ENCODE measurements around the gene NCSTN. TPM values are rescaled to one million over a fixed set of nuclear protein-coding genes. Genes with fewer than 3 reads are reported as not detected.

Gene NCSTN
- polyA plus RNA-seq, 1 donor (not counting 4 experiments of a cell fraction or from before 2014, with no cell fraction given): 111 TPM

DNA sequence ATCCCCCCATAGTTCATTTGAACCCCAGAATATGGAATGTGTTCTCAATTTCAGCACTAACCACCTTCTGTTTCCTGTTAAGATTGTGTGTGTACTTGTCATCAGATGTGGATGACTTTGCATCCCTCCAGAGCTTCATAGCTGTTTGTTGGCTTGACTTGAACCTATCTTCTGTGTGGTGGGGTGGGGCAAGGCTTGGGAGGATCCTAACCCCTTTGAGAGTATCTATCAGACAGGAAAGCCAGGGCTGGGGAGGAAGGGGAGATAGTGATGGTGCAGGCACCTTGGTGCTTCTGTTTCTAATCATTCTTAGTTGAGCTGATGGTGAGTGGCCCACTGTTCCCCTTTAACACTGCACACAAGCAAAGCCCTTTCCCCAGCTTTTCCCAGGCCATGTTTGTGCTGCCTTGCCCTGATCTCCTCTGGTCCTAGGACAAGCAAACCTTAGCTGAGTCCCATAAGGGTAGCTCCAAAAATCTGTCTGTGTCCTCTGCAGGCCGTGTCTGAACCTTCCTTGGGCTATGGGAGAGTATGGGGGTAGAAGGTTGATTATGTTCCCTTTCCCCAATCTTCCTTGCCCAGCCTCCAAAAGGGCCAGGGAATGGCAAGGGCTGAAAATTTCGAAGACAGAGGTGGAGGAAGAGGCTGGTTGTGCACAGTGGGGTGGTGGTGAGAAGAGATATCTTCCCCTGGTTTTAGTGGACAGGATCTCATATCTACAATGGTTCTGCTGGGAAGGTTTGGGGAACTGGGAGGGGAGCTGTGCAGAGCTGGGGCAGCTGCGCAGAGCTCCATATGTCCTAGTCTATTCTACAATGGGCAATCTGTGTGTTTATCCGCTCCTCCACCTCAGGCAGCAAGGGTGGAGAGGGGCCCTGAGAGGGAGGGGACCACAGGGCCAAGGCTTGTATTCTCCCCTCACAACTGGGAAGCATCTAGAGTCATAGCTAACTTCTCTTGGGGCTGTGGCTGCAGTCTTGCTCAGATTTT lies 25.0 kb downstream of the NCSTN start:
- H4K20me1 ChIP-seq (ENCODE audit: control insufficient read depth, extremely low read depth, insufficient read depth, low read length): no peaks in the 10 kb centered on the region
- no peaks in the 10 kb centered on the region for H3K27me3 ChIP-seq (ENCODE audit: control insufficient read depth, extremely low read depth, insufficient read depth, low read length)
- no peak overlapping the region for H2AFZ ChIP-seq (ENCODE audit: control insufficient read depth, low read length)
- H3K4me2 ChIP-seq (ENCODE audit: control insufficient read depth, extremely low read depth, insufficient read depth, low read depth, low read length): no peak overlapping the region
- H3K4me3 ChIP-seq (ENCODE audit: control insufficient read depth in 2 of 3, extremely low read depth in 1 of 3, insufficient read depth in 2 of 3, low read depth in 1 of 3, low read length in 3 of 3): no peak overlapping the region
- TF ChIP-seq EZH2 (IDR thresholded peaks at IDR 0.05; ENCODE audit: low read length): no peak
- TF ChIP-seq, protein P1, sequence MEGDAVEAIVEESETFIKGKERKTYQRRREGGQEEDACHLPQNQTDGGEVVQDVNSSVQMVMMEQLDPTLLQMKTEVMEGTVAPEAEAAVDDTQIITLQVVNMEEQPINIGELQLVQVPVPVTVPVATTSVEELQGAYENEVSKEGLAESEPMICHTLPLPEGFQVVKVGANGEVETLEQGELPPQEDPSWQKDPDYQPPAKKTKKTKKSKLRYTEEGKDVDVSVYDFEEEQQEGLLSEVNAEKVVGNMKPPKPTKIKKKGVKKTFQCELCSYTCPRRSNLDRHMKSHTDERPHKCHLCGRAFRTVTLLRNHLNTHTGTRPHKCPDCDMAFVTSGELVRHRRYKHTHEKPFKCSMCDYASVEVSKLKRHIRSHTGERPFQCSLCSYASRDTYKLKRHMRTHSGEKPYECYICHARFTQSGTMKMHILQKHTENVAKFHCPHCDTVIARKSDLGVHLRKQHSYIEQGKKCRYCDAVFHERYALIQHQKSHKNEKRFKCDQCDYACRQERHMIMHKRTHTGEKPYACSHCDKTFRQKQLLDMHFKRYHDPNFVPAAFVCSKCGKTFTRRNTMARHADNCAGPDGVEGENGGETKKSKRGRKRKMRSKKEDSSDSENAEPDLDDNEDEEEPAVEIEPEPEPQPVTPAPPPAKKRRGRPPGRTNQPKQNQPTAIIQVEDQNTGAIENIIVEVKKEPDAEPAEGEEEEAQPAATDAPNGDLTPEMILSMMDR (optimal IDR thresholded peaks at IDR 0.05 in 1 of 3, IDR thresholded peaks at IDR 0.05 in 1 of 3, conservative IDR thresholded peaks at IDR 0.05 in 1 of 3; ENCODE audit: extremely low read depth in 1 of 3, insufficient read depth in 2 of 3, low read length in 3 of 3): no peak
- DNase-seq (ENCODE audit: low read depth, low spot score) (no peak), FAIRE-seq (no peak)
- no peaks in the 10 kb centered on the region for H3K36me3 ChIP-seq (ENCODE audit: control insufficient read depth in 2 of 2, extremely low read depth in 1 of 2, insufficient read depth in 2 of 2, low read length in 2 of 2)
- no peaks in the 10 kb centered on the region for H3K9me1 ChIP-seq (ENCODE audit: control insufficient read depth, extremely low read depth, insufficient read depth, low read length)
- H3K79me2 ChIP-seq (ENCODE audit: control insufficient read depth, insufficient read depth, low read length): no peaks in the 10 kb centered on the region
- H3K27ac ChIP-seq (ENCODE audit: control insufficient read depth, insufficient read depth, low read length): no peak overlapping the region
- H3K9ac ChIP-seq (ENCODE audit: control insufficient read depth, extremely low read depth, insufficient read depth, low read length): no peak overlapping the region
- dilution Hi-C loops (cut with MboI; ENCODE audit: extremely low pct_ligation_motif_present, low sequenced_read_pairs): no loop called here
- no peaks in the 10 kb centered on the region for H3K4me1 ChIP-seq (ENCODE audit: control insufficient read depth, extremely low read depth, insufficient read depth, low read length)
- no peaks in the 10 kb centered on the region for H3K9me3 ChIP-seq (ENCODE audit: control insufficient read depth, low read depth, low read length)

DNA sequence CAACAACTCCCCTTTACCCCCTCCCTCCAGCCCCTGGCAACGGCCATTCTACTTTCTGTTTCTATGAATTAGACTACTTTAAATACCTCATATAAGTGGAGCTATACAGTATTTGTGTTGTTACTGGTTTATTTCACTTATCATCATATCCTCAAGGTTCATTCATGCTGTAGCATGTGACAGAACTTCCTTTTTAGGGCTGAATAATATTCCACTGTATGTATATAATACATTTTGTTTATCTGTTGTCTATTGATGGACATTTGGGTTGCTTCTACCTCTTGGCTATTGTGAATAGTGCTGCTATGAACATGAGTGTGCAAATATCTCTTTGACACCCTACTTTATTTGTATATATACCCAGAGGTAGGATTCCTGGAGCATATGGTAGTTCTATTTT lies 25.9 kb downstream of the NCSTN start:
- Histone ChIP-seq H3K4me3 (ENCODE audit: control insufficient read depth in 2 of 3, extremely low read depth in 1 of 3, insufficient read depth in 2 of 3, low read depth in 1 of 3, low read length in 3 of 3) (no peak overlapping the region), H3K9me1 (ENCODE audit: control insufficient read depth, extremely low read depth, insufficient read depth, low read length) (no peaks in the 10 kb centered on the region), H3K4me2 (ENCODE audit: control insufficient read depth, extremely low read depth, insufficient read depth, low read depth, low read length) (no peak overlapping the region), H3K9me3 (ENCODE audit: control insufficient read depth, low read depth, low read length) (no peaks in the 10 kb centered on the region), H3K79me2 (ENCODE audit: control insufficient read depth, insufficient read depth, low read length) (no peaks in the 10 kb centered on the region), H3K36me3 (ENCODE audit: control insufficient read depth in 2 of 2, extremely low read depth in 1 of 2, insufficient read depth in 2 of 2, low read length in 2 of 2) (no peaks in the 10 kb centered on the region), H4K20me1 (ENCODE audit: control insufficient read depth, extremely low read depth, insufficient read depth, low read length) (no peaks in the 10 kb centered on the region), H2AFZ (ENCODE audit: control insufficient read depth, low read length) (no peak overlapping the region), H3K9ac (ENCODE audit: control insufficient read depth, extremely low read depth, insufficient read depth, low read length) (no peak overlapping the region), H3K4me1 (ENCODE audit: control insufficient read depth, extremely low read depth, insufficient read depth, low read length) (no peaks in the 10 kb centered on the region), H3K27ac (ENCODE audit: control insufficient read depth, insufficient read depth, low read length) (no peak overlapping the region), H3K27me3 (ENCODE audit: control insufficient read depth, extremely low read depth, insufficient read depth, low read length) (no peaks in the 10 kb centered on the region)
- no peak for FAIRE-seq
- TF ChIP-seq EZH2 (IDR thresholded peaks at IDR 0.05; ENCODE audit: low read length): no peak
- TF ChIP-seq, protein P1 (optimal IDR thresholded peaks at IDR 0.05 in 1 of 3, IDR thresholded peaks at IDR 0.05 in 1 of 3, conservative IDR thresholded peaks at IDR 0.05 in 1 of 3; ENCODE audit: extremely low read depth in 1 of 3, insufficient read depth in 2 of 3, low read length in 3 of 3): no peak
- dilution Hi-C loops (cut with MboI; ENCODE audit: extremely low pct_ligation_motif_present, low sequenced_read_pairs): no loop called here
- no peak for DNase-seq (ENCODE audit: low read depth, low spot score)
